Measurements from ENCODE around the gene PRH1. TPM values are rescaled to one million over a fixed set of nuclear protein-coding genes. Genes with fewer than 3 reads are reported as not detected.

PRH1 gene
- polyA plus RNA-seq, 4 donors = 2.6 to 7.4 TPM; not detected in 2

- H3K9me3 ChIP-seq (ENCODE audit: control insufficient read depth in 2 of 2, insufficient read depth in 1 of 2, low read depth in 1 of 2, low read length in 1 of 2) = peaks cover 0 to 34% of the 10 kb centered on the region in 2 donors
- FAIRE-seq = no peak
- 99 to 100% (median 100%) methylated on average over 2 of the region's 2 CpGs for WGBS, 3 donors
These were observed 28.2 kb downstream of the PRH1 start for GRCh38 chr12:10855807-10856206.

GRCh38 chr12:10853776-10854175 is 30.3 kb downstream of the PRH1 start:
- no peak for FAIRE-seq
- WGBS, 3 donors = 76 to 80% (median 78%) methylated on average over 2 of the region's 2 CpGs

More at GRCh38 chr12:10855807-10856206, 28.2 kb downstream of the PRH1 start:
- H3K36me3 ChIP-seq (ENCODE audit: control insufficient read depth in 3 of 3, insufficient read depth in 2 of 3, low read depth in 1 of 3, low read length in 3 of 3) = peaks cover 0 to 16% (median 0%) of the 10 kb centered on the region in 3 donors
- H3K27ac ChIP-seq (ENCODE audit: low read depth in 1 of 3, low read length in 2 of 3) = no peak overlapping the region
- DNase-seq = no peak
- no peaks in the 10 kb centered on the region for H3K27me3 ChIP-seq (ENCODE audit: control insufficient read depth in 3 of 3, insufficient read depth in 3 of 3, low read length in 3 of 3)
- no peaks in the 10 kb centered on the region for H3K4me1 ChIP-seq (ENCODE audit: control insufficient read depth in 3 of 3, insufficient read depth in 2 of 3, low read depth in 1 of 3, low read length in 2 of 3)
- no peak overlapping the region for H3K4me3 ChIP-seq (ENCODE audit: low read depth in 1 of 3, low read length in 3 of 3)

GRCh38 chr12:10851243-10851858 is 32.7 kb downstream of the PRH1 start:
- Histone ChIP-seq H3K4me3 (ENCODE audit: low read depth in 1 of 3, low read length in 3 of 3) (no peak overlapping the region), H3K27ac (ENCODE audit: low read depth in 1 of 3, low read length in 2 of 3) (no peak overlapping the region), H3K4me1 (ENCODE audit: control insufficient read depth in 3 of 3, insufficient read depth in 2 of 3, low read depth in 1 of 3, low read length in 2 of 3) (no peaks in the 10 kb centered on the region), H3K27me3 (ENCODE audit: control insufficient read depth in 3 of 3, insufficient read depth in 3 of 3, low read length in 3 of 3) (no peaks in the 10 kb centered on the region), H3K9me3 (ENCODE audit: control insufficient read depth in 2 of 2, insufficient read depth in 1 of 2, low read depth in 1 of 2, low read length in 1 of 2) (peaks cover 0 to 11% of the 10 kb centered on the region in 2 donors), H3K36me3 (ENCODE audit: control insufficient read depth in 3 of 3, insufficient read depth in 2 of 3, low read depth in 1 of 3, low read length in 3 of 3) (peaks cover 0 to 13% (median 0%) of the 10 kb centered on the region in 3 donors)
- WGBS, 3 donors = 85 to 88% (median 87%) methylated on average over 4 of the region's 4 CpGs
- FAIRE-seq (no peak), DNase-seq (no peak)

More at GRCh38 chr12:10853776-10854175, 30.3 kb downstream of the PRH1 start:
- H3K27ac ChIP-seq (ENCODE audit: low read depth in 1 of 3, low read length in 2 of 3) = no peak overlapping the region
- H3K9me3 ChIP-seq (ENCODE audit: control insufficient read depth in 2 of 2, insufficient read depth in 1 of 2, low read depth in 1 of 2, low read length in 1 of 2) = peaks cover 0 to 28% of the 10 kb centered on the region in 2 donors
- H3K27me3 ChIP-seq (ENCODE audit: control insufficient read depth in 3 of 3, insufficient read depth in 3 of 3, low read length in 3 of 3) = no peaks in the 10 kb centered on the region
- DNase-seq = no peak
- peaks cover 0 to 12% (median 0%) of the 10 kb centered on the region in 3 donors for H3K36me3 ChIP-seq (ENCODE audit: control insufficient read depth in 3 of 3, insufficient read depth in 2 of 3, low read depth in 1 of 3, low read length in 3 of 3)
- H3K4me3 ChIP-seq (ENCODE audit: low read depth in 1 of 3, low read length in 3 of 3) = no peak overlapping the region
- H3K4me1 ChIP-seq (ENCODE audit: control insufficient read depth in 3 of 3, insufficient read depth in 2 of 3, low read depth in 1 of 3, low read length in 2 of 3) = no peaks in the 10 kb centered on the region

- FAIRE-seq (no peak), DNase-seq (peak in 1 of 2 donors; percentile 10)
- 81 to 94% (median 88%) methylated on average over 4 of the region's 4 CpGs for WGBS, 3 donors
- no peaks in the 10 kb centered on the region for H3K27me3 ChIP-seq (ENCODE audit: control insufficient read depth in 3 of 3, insufficient read depth in 3 of 3, low read length in 3 of 3)
- no peaks in the 10 kb centered on the region for H3K9me3 ChIP-seq (ENCODE audit: control insufficient read depth in 2 of 2, insufficient read depth in 1 of 2, low read depth in 1 of 2, low read length in 1 of 2)
- no peak within 1 kb of the TSS for H3K27ac ChIP-seq (ENCODE audit: low read depth in 1 of 3, low read length in 2 of 3)
- H3K36me3 ChIP-seq (ENCODE audit: control insufficient read depth in 3 of 3, insufficient read depth in 2 of 3, low read depth in 1 of 3, low read length in 3 of 3) = peaks cover 0 to 6% (median 0%) of the 10 kb centered on the region in 3 donors
- H3K4me3 ChIP-seq (ENCODE audit: low read depth in 1 of 3, low read length in 3 of 3) = no peak within 1 kb of the TSS
- H3K4me1 ChIP-seq (ENCODE audit: control insufficient read depth in 3 of 3, insufficient read depth in 2 of 3, low read depth in 1 of 3, low read length in 2 of 3) = no peaks in the 10 kb centered on the region
These were observed 34.6 kb downstream of the PRH1 start, which contains the start of gene PRR4 for GRCh38 chr12:10849425-10849878. Gene PRR4, minus strand, starts transcription at chr12:10849475. Its CDS starts 38 bp downstream, at chr12:10849437.

GRCh38 chr12:10847744-10848143 is 36.3 kb downstream of the PRH1 start:
- Histone ChIP-seq H3K27ac (ENCODE audit: low read depth in 1 of 3, low read length in 2 of 3) (no peak overlapping the region), H3K4me3 (ENCODE audit: low read depth in 1 of 3, low read length in 3 of 3) (no peak overlapping the region), H3K4me1 (ENCODE audit: control insufficient read depth in 3 of 3, insufficient read depth in 2 of 3, low read depth in 1 of 3, low read length in 2 of 3) (no peaks in the 10 kb centered on the region), H3K36me3 (ENCODE audit: control insufficient read depth in 3 of 3, insufficient read depth in 2 of 3, low read depth in 1 of 3, low read length in 3 of 3) (peaks cover 0 to 3% (median 0%) of the 10 kb centered on the region in 3 donors), H3K9me3 (ENCODE audit: control insufficient read depth in 2 of 2, insufficient read depth in 1 of 2, low read depth in 1 of 2, low read length in 1 of 2) (no peaks in the 10 kb centered on the region), H3K27me3 (ENCODE audit: control insufficient read depth in 3 of 3, insufficient read depth in 3 of 3, low read length in 3 of 3) (no peaks in the 10 kb centered on the region)
- DNase-seq = no peak
- WGBS, 3 donors = 47 to 63% (median 48%) methylated on average over 2 of the region's 2 CpGs
- no peak for FAIRE-seq

GRCh38 chr12:10842862-10843261 is 41.2 kb downstream of the PRH1 start:
- FAIRE-seq (no peak), DNase-seq (no peak)
- Histone ChIP-seq H3K4me3 (ENCODE audit: low read depth in 1 of 3, low read length in 3 of 3) (no peak overlapping the region), H3K27ac (ENCODE audit: low read depth in 1 of 3, low read length in 2 of 3) (no peak overlapping the region), H3K36me3 (ENCODE audit: control insufficient read depth in 3 of 3, insufficient read depth in 2 of 3, low read depth in 1 of 3, low read length in 3 of 3) (peaks cover 0 to 3% (median 0%) of the 10 kb centered on the region in 3 donors), H3K27me3 (ENCODE audit: control insufficient read depth in 3 of 3, insufficient read depth in 3 of 3, low read length in 3 of 3) (no peaks in the 10 kb centered on the region), H3K4me1 (ENCODE audit: control insufficient read depth in 3 of 3, insufficient read depth in 2 of 3, low read depth in 1 of 3, low read length in 2 of 3) (no peaks in the 10 kb centered on the region), H3K9me3 (ENCODE audit: control insufficient read depth in 2 of 2, insufficient read depth in 1 of 2, low read depth in 1 of 2, low read length in 1 of 2) (no peaks in the 10 kb centered on the region)
- 96 to 100% (median 100%) methylated on average over 2 of the region's 2 CpGs for WGBS, 3 donors

GRCh38 chr12:10838461-10838860 is 45.6 kb downstream of the PRH1 start:
- DNase-seq (no peak), FAIRE-seq (no peak)
- Histone ChIP-seq H3K36me3 (ENCODE audit: control insufficient read depth in 3 of 3, insufficient read depth in 2 of 3, low read depth in 1 of 3, low read length in 3 of 3) (no peaks in the 10 kb centered on the region), H3K27me3 (ENCODE audit: control insufficient read depth in 3 of 3, insufficient read depth in 3 of 3, low read length in 3 of 3) (no peaks in the 10 kb centered on the region), H3K27ac (ENCODE audit: low read depth in 1 of 3, low read length in 2 of 3) (no peak overlapping the region), H3K4me1 (ENCODE audit: control insufficient read depth in 3 of 3, insufficient read depth in 2 of 3, low read depth in 1 of 3, low read length in 2 of 3) (no peaks in the 10 kb centered on the region), H3K4me3 (ENCODE audit: low read depth in 1 of 3, low read length in 3 of 3) (no peak overlapping the region), H3K9me3 (ENCODE audit: control insufficient read depth in 2 of 2, insufficient read depth in 1 of 2, low read depth in 1 of 2, low read length in 1 of 2) (peaks cover 0 to 5% of the 10 kb centered on the region in 2 donors)
- 85 to 93% (median 91%) methylated on average over 3 of the region's 3 CpGs for WGBS, 3 donors
